K562 (cell line): ENCODE results near the gene GRIK3. TPM values are rescaled to one million over a fixed set of nuclear protein-coding genes. Genes with fewer than 3 reads are reported as not detected.

ENCODE experiments used
- ATAC-seq: fragments of 200-7000 bp; cut with Tn5 transposase; 3 replicates; pipeline ENCODE4 v1.9.1; 2020; ENCODE audit warnings: moderate library complexity
- BruUV-seq: library from RNA; stranded (reverse); fragments of 400-500 nt; replicated peaks from 2 replicates; lab custom pipeline; 2021; lab: Mats Ljungman, UMichigan
- CTCF ChIA-PET: fragments of 300-600 bp; formaldehyde crosslinking; extraction: SDS; loops from one replicate; lab custom pipeline; 2021; ENCODE audit warnings: low intra/inter-chr PET ratio; lab: Yijun Ruan, JAX
- POLR2A ChIA-PET: fragments of 300-600, 350-650 bp; sonication (Branson Sonifier 250); formaldehyde crosslinking; extraction: SDS; loops from one replicate; lab custom pipeline; 2021; ENCODE audit warnings: antibody characterized with exemption, inconsistent platforms; lab: Yijun Ruan, JAX
- DNase-seq, 4 experiments: peaks; one replicate each; pipeline versions ENCODE4 v3.0.0 to v3.0.0-alpha.2; 2011 to 2018; ENCODE audit warnings: low spot score in 3 of 4, mixed read lengths in 3 of 4; ENCODE audit errors: extremely low read depth in 1 of 4
- FAIRE-seq: peaks from 2 replicates; lab custom pipeline; 2011; peaks lifted over from hg19 to GRCh38; lab: Jason Lieb, UNC
- H2AFZ ChIP-seq: 2 replicates; pipeline ENCODE4 v1.6.0; 2011; ENCODE audit warnings: low read depth, low read length, control low read depth, inconsistent platforms
- H3K27ac ChIP-seq: fragments of 200-600 bp; 3 replicates; pipeline ENCODE4 v1.8.0; 2011; ENCODE audit warnings: low read depth, mild to moderate bottlenecking, control low read depth, inconsistent platforms, low read length, moderate library complexity, mixed read lengths; ENCODE audit errors: extremely low read depth
- H3K27me3 ChIP-seq, 2 experiments: fragments of 300-600 bp in 1 of 2; 2 replicates in 1 of 2; 3 replicates in 1 of 2; pipeline versions ENCODE4 v1.6.0 to v1.8.0; 2011; ENCODE audit warnings: inconsistent platforms in 2 of 2, low read length in 2 of 2, mild to moderate bottlenecking in 1 of 2, mixed read lengths in 1 of 2, moderate library complexity in 1 of 2; ENCODE audit not compliant: control insufficient read depth in 2 of 2, insufficient read depth in 2 of 2
- H3K36me3 ChIP-seq: fragments of 300-600 bp; 3 replicates; pipeline ENCODE4 v1.8.0; 2011; ENCODE audit warnings: mild to moderate bottlenecking, low read length, inconsistent platforms; ENCODE audit not compliant: control insufficient read depth, insufficient read depth
- H3K4me1 ChIP-seq, 2 experiments: fragments of 200-600 bp in 1 of 2; replicated peaks in 1 of 2; 2 replicates in 1 of 2; 3 replicates in 1 of 2; pipeline versions ENCODE4 v1.5.1 to v1.8.0; 2011; ENCODE audit warnings: inconsistent platforms in 2 of 2, low read length in 2 of 2, mild to moderate bottlenecking in 1 of 2, mixed read lengths in 1 of 2, moderate library complexity in 1 of 2; ENCODE audit not compliant: control insufficient read depth in 2 of 2, insufficient read depth in 2 of 2
- H3K4me2 ChIP-seq: 2 replicates; pipeline ENCODE4 v1.6.1; 2011; ENCODE audit warnings: low read length, control low read depth, inconsistent platforms, mixed read lengths; ENCODE audit not compliant: insufficient read depth
- H3K4me3 ChIP-seq: fragments of 200-600 bp; sonication (generic), shearing (Covaris generic); 2 replicates; pipeline ENCODE4 v1.5.1; 2016; ENCODE audit warnings: control low read depth, inconsistent platforms
- H3K79me2 ChIP-seq: fragments of 200-600 bp; 3 replicates; pipeline ENCODE4 v1.8.0; 2011; ENCODE audit warnings: low read length, inconsistent platforms; ENCODE audit not compliant: control insufficient read depth, insufficient read depth
- H3K9ac ChIP-seq, 2 experiments: 2 replicates each; pipeline versions ENCODE4 v1.6.0 to v1.6.1; 2011; ENCODE audit warnings: low read depth in 2 of 2, low read length in 2 of 2, control low read depth in 1 of 2, inconsistent platforms in 1 of 2, mild to moderate bottlenecking in 1 of 2, mixed read lengths in 1 of 2; ENCODE audit not compliant: insufficient read depth in 1 of 2
- H3K9me1 ChIP-seq: one replicate; pipeline ENCODE4 v1.6.0; 2011; ENCODE audit warnings: inconsistent platforms, mild to moderate bottlenecking, low read length, moderate library complexity; ENCODE audit not compliant: control insufficient read depth, insufficient read depth
- H3K9me3 ChIP-seq: replicated peaks from 2 replicates; pipeline ENCODE4 v1.5.1; 2011; ENCODE audit warnings: low read depth, low read length, inconsistent platforms; ENCODE audit not compliant: control insufficient read depth, insufficient read depth
- H4K20me1 ChIP-seq: replicated peaks from 2 replicates; pipeline ENCODE4 v1.6.1; 2011; ENCODE audit warnings: low read length, inconsistent platforms, mixed read lengths; ENCODE audit not compliant: control insufficient read depth, insufficient read depth
- RBM17 ChIP-seq: fragments of 200-400 bp; formaldehyde crosslinking; IDR thresholded peaks from 2 replicates; pipeline ENCODE4 v1.6.1; 2017; ENCODE audit warnings: low read depth, mild to moderate bottlenecking, low read length, borderline replicate concordance
- RFX5 ChIP-seq: IDR thresholded peaks from 2 replicates; pipeline ENCODE4 v1.6.1; 2011; ENCODE audit warnings: low read depth, mild to moderate bottlenecking, improper control_type of control experiment, low read length
- ZBTB11 ChIP-seq, 3 experiments: fragments of 200-800 bp in 1 of 3; fragments of 250-450 bp in 1 of 3; fragments of 450-650 bp in 1 of 3; sonication (Bioruptor Pico) in 1 of 3; sonication (Bioruptor generic) in 1 of 3; formaldehyde crosslinking in 1 of 3; IDR thresholded peaks; 2 replicates each; pipeline versions ENCODE4 v1.6.1 to v1.8.0; 2016 to 2022; ENCODE audit warnings: mild to moderate bottlenecking in 2 of 3, missing genetic modification characterization in 2 of 3, missing compliant biosample characterization in 1 of 3, moderate library complexity in 1 of 3
- ZHX1 ChIP-seq: fragments of 150-350 bp; conservative IDR thresholded peaks from 2 replicates; pipeline ENCODE4 v1.6.1; 2014; ENCODE audit warnings: low read length
- ZNF224 ChIP-seq: sonication (generic); formaldehyde crosslinking; IDR thresholded peaks from 2 replicates; pipeline ENCODE4 v1.8.0; 2022; ENCODE audit warnings: mild to moderate bottlenecking, missing genetic modification reagents
- WGBS: fragments of 100-300 bp; shearing (Covaris generic); methylation state at CpG from one replicate; pipeline ENCODE4 v1.1.6; 2016; ENCODE audit warnings: low coverage, mixed read lengths; ENCODE audit not compliant: insufficient coverage; ENCODE audit errors: missing lambda C conversion rate; 5-methylcytosine and 5-hydroxymethylcytosine counted together
- in situ Hi-C: fragments of 300-500 bp; cut with MboI; formaldehyde crosslinking; loops from 4 replicates; pipeline ENCODE4 v1.15.0; 2018; ENCODE audit warnings: inconsistent platforms, mixed read lengths
- intact Hi-C: fragments of 100-400 bp; cut with micrococcal nuclease; formaldehyde crosslinking; loops from 2 replicates; pipeline ENCODE4 v1.14.2; 2022
- polyA plus RNA-seq, 8 experiments: library from polyadenylated mRNA; depleted of rRNA in 4 of 8; stranded (reverse) in 5 of 8; unstranded in 3 of 8; fragments of >200 nt; fragmentation: Nextera tagmentation in 2 of 8; fragmentation: Illumina TruSeq in 1 of 8; extraction: Ambion mirVana in 2 of 8; extraction: Trizol in 1 of 8; gene quantifications; 2 replicates each; pipeline versions ENCODE4 v1.2.1 to v1.2.3, GENCODE V29; 2011 to 2014; ENCODE audit warnings: inconsistent platforms in 1 of 8, missing spikeins in 1 of 8
- total RNA-seq, 7 experiments: library from RNA; depleted of rRNA in 6 of 7; stranded (reverse); fragments of >200 nt in 6 of 7; fragmentation: Illumina TruSeq in 2 of 7; extraction: Trizol in 2 of 7; gene quantifications; 2 replicates each; pipeline versions ENCODE4 v1.2.1 to v1.2.3, GENCODE V29; 2011 to 2021; ENCODE audit warnings: low replicate concordance in 1 of 7

The GRIK3 gene
- total and polyA plus RNA-seq, 9 of the 15 experiments (the other 6 are each of a cell fraction or from before 2014, with no cell fraction given), result not detected

DNA sequence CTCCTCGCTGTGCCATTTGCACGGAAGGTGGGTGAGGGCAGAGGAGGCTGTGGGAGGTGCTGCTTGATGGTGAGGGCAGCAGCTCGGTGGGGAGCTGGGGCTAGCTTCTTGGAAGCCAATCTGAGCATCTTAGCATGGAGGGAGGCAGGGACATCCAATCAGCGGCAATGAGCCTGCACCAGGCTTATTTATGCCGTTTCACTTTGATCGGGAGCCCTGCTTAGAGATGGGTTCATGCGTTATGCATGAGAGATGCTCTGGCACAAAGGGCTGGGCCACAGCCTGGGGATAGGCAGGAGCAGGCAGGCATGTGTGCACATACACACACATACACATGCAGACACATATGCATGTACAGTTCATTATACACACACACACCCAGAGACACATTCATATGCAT, 220.2 kb downstream of the GRIK3 start:
- FAIRE-seq, result no peak
- no TSS peak for BruUV-seq
- DNase-seq, result no peak
- Histone ChIP-seq H3K4me1 (no peaks in the 10 kb centered on the region), H2AFZ (no peak overlapping the region), H3K4me2 (no peak overlapping the region), H3K27ac (no peak overlapping the region), H3K4me3 (no peak overlapping the region), H3K79me2 (no peaks in the 10 kb centered on the region), H3K36me3 (no peaks in the 10 kb centered on the region), H3K9ac (no peak overlapping the region), H3K9me3 (no peaks in the 10 kb centered on the region), H3K9me1 (no peaks in the 10 kb centered on the region), H3K27me3 (peaks cover 0 to 13% of the 10 kb centered on the region in 2 experiments; a peak in 3 of 5 replicates), H4K20me1 (no peaks in the 10 kb centered on the region; the same call in 1 of the 2 replicates)
- in situ Hi-C loops (no loop called here), intact Hi-C loops (no loop called here)
- 4% methylated on average over 7 of the region's 7 CpGs for WGBS
- TF ChIP-seq ZNF224 (CRISPR knock-in tag) (no peak), ZBTB11 (CRISPR knock-in tag; IDR thresholded peaks at IDR 0.05) (no peak), ZHX1 (no peak), RBM17 (no peak), RFX5 (no peak)
- ChIA-PET POLR2A (interaction anchor here (0.7 kb wide), 1 partner anchor 54 kb away, joined by 3 read pairs; no protein-coding TSS in a partner anchor), CTCF (no interaction called here)
- ATAC-seq, result no peak
